Measurements from ENCODE around the gene ZNF559.

GRCh38 chr19:9321338-9321737 lies 2.6 kb upstream of the ZNF559 start:
- TF ChIP-seq CTCF (IDR thresholded peaks at IDR 0.05) (no peak), POLR2A (IDR thresholded peaks at IDR 0.05) (no peak)

All from heart left ventricle (tissue), 13 donors.